ENCODE measurements around the gene ZCCHC3. TPM values are rescaled to one million over a fixed set of nuclear protein-coding genes. Genes with fewer than 3 reads are reported as not detected.

ZCCHC3 gene
- total RNA-seq, 2 experiments from 2014 or later = 30.0 to 30.6 TPM

DNA sequence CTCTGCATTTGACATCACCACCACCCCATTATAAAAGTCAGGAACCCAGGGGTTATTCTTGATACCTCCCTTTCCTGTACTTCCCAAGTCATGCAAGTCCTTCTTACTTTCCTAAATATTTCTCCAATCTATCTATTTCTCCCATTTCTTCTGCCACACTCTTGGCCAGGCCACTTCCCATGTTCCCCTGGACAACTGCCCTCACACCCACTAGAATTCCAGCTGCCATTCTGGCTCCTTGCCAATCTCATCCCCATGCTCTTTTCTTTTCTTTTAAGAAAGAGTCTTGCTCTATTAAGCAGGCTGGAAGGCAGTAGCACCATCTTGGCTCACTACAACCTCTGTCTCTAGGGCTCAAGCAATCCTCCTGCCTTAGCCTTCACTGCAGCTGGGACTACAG lies 24.7 kb upstream of the ZCCHC3 start:
- no peak overlapping the region for H3K27ac Mint-ChIP-seq
- peaks cover under 1% of the 10 kb centered on the region for H3K27me3 Mint-ChIP-seq
- DNase-seq (no peak), ATAC-seq (ENCODE audit: low read depth) (no peak)
- no peaks in the 10 kb centered on the region for H3K9me3 Mint-ChIP-seq
- POLR2A ChIA-PET = no interaction called here
- H3K36me3 Mint-ChIP-seq = peaks cover 6% of the 10 kb centered on the region
- no peak overlapping the region for H3K4me3 Mint-ChIP-seq
- H3K4me1 Mint-ChIP-seq = no peaks in the 10 kb centered on the region

DNA sequence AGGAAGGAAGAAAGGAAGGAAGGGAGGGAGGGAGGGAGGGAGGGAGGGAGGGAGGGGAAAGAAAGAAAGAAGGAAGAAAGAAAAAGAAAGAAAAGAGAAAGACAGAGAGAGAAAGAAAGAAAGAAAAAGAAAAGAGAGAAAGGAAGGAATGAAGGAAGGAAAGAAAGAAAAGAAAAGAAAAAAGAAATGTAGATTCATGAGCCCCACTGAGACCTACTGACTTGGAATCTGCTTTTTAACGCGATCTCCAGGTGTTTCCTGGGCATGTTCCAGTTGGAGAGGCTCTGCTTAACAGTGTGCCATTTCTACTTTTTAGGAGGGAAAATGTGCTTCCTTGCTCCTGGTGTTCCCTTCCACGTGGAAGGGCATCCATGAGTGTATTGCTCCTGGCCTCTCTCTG lies 23.5 kb upstream of the ZCCHC3 start:
- H3K4me1 Mint-ChIP-seq = peaks cover 2% of the 10 kb centered on the region
- no peaks in the 10 kb centered on the region for H3K9me3 Mint-ChIP-seq
- ATAC-seq (ENCODE audit: low read depth) (no peak), DNase-seq (no peak)
- peaks cover 13% of the 10 kb centered on the region for H3K36me3 Mint-ChIP-seq
- H3K4me3 Mint-ChIP-seq = no peak overlapping the region
- POLR2A ChIA-PET = no interaction called here
- H3K27ac Mint-ChIP-seq = no peak overlapping the region
- H3K27me3 Mint-ChIP-seq = no peaks in the 10 kb centered on the region

DNA sequence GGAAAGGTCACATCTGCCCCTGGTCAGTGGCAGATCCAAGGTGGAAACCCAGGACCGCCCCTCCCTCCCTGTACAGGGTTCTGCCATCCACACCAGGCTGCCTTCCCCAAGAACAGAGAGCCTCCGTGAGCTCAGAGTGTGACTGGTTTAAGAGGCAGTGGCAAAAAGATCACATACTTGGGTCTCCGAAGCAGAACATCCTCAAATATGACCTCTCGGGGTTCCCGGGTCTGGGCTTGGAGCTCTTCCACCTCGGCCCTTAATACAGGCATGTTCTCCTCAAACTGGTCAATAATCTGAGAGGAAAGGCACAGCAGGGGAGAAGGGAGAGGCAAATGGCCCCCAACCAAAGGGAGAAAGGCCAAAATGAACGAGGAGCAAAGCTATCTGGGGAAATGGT lies 21.6 kb upstream of the ZCCHC3 start:
- ATAC-seq (ENCODE audit: low read depth) (no peak), DNase-seq (no peak)
- POLR2A ChIA-PET = no interaction called here
- no peaks in the 10 kb centered on the region for H3K27me3 Mint-ChIP-seq
- no peak overlapping the region for H3K27ac Mint-ChIP-seq
- H3K4me3 Mint-ChIP-seq = no peak overlapping the region
- H3K4me1 Mint-ChIP-seq = peaks cover 2% of the 10 kb centered on the region
- peaks cover 13% of the 10 kb centered on the region for H3K36me3 Mint-ChIP-seq
- no peaks in the 10 kb centered on the region for H3K9me3 Mint-ChIP-seq

DNA sequence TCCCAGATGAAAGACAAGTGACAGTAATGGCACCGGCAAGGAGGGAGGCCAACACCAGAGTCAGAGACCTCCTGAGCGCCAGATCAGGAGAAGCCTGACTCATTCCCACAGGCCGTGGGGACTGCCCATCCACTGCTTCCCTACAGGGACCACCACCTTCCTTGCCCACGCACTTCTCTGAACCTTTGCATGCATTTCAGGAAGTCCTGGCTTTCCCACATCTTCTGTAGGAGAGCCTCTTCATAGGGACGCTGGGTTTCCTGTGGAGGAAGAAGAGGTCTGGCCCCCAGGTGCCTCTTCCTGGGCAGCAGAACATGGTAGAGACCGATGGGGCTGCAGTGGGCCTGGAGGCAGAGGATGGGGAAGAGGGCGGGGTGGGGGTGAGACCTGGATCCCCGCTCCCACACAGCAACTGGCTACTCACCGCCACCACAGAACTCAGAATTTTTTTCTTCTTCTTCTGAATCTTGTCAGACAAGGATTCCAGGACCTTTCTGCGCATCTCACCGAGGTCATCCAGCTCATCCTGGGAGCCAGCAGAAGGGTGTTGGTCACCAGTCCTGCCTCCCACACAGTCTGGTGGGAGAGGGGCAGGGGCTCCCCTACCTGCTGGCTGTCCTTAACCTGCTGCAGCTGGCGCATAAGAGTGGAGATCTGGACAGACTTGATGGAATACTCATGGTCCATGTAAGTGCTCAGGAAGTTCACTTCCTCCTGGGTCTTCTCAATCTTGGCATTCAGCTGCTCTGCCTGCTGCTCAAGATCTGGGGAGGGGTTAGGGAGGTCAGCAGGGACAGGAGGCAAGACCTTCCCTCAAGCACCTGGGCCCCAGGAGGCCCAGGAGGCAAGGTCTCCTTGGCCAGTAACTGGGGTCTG lies 20.5 kb upstream of the ZCCHC3 start:
- POLR2A ChIA-PET = no interaction called here

DNA sequence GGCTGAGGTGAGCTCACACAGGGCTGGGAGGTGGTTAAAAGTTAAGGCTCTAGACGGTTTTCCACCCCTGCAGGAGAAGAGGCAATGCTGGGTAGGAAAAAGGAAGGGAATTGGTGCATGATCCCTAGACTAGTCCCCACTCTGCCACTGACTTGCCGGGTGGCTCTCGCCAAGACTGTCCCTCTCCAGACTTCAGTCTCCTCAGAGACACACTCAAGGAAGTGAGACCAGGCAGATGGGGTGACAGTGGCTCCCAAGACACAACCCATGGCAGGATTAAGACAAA lies 19.9 kb upstream of the ZCCHC3 start:
- Mint-ChIP-seq H3K36me3 (peaks cover 13% of the 10 kb centered on the region), H3K27me3 (no peaks in the 10 kb centered on the region), H3K4me3 (no peak overlapping the region), H3K9me3 (no peaks in the 10 kb centered on the region), H3K4me1 (peaks cover 2% of the 10 kb centered on the region), H3K27ac (no peak overlapping the region)
- ATAC-seq (ENCODE audit: low read depth) (no peak), DNase-seq (no peak)
- POLR2A ChIA-PET = no interaction called here

More for the DNA sequence above, 20.5 kb upstream of the ZCCHC3 start:
- Mint-ChIP-seq H3K4me1 (peaks cover 2% of the 10 kb centered on the region), H3K9me3 (no peaks in the 10 kb centered on the region), H3K36me3 (peaks cover 13% of the 10 kb centered on the region), H3K4me3 (no peak overlapping the region), H3K27ac (no peak overlapping the region), H3K27me3 (no peaks in the 10 kb centered on the region)
- ATAC-seq (ENCODE audit: low read depth) = no peak
- no peak for DNase-seq

DNA sequence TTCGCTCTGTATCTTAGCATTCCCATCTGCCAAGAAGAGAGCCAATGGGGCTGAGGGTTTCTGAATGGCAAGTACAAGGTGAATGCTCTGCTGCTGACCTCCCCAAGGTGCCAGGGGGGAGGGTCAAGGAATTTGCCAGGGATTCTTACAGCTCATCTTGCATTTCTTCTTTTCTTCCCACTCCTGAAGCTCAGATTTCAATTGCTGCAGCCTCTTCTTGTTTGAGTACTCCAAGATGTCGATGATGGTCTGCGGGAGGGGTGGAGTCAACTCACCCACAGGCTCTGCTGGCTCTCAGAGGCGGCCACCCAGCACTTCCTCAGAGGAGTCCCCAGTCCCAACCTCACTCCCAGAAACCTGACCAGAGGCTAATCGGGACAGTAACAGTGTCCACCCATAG lies 19.2 kb upstream of the ZCCHC3 start:
- POLR2A ChIA-PET = no interaction called here
- no peak for DNase-seq
- Mint-ChIP-seq H3K27ac (no peak overlapping the region), H3K4me3 (no peak overlapping the region), H3K9me3 (no peaks in the 10 kb centered on the region), H3K27me3 (no peaks in the 10 kb centered on the region), H3K36me3 (peaks cover 13% of the 10 kb centered on the region), H3K4me1 (peaks cover 2% of the 10 kb centered on the region)
- ATAC-seq (ENCODE audit: low read depth) = no peak

DNA sequence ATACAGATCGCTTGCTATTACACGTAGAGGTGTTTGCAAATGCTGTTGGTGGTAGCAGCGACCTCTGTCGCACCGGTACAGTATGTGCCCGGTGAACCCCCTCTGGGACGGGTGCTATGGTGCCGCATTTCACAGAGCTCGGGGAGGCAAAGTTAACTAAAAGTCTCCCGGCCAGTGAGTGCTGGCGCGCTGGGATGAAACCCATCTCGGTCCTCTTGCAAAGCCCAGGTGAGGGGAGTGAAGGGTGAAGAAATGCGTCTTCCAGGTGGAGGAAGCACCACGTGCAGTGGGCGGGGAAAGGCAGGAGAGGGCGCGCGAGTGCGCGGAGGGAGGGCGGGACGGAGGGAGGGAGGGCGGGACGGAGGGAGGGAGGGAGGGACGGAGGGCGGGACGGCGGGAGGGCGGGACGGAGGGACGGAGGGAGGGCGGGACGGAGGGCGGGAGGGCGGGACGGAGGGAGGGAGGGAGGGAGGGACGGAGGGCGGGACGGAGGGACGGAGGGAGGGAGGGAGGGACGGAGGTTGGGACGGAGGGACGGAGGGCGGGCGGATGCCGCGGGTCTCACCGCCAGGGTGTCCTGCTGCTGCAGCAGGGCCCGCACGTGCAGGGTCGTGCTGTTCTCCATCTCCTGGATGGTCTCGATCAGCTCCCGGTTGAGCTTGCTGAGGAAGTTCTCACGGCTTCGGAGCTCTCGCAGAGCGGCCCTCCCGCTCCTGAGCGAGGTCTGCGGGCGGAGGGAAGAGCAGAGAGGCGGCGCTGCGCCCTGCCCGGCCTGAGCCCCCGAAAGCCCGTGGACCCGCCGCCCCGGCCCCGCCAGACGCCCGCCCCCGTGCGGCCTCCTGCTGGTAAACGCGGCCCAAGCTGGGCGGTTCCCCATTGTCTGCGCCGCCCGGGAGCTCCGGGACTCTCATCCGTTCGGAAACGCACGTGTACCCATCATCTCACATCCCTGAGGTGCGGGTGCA lies 18.5 kb upstream of the ZCCHC3 start:
- ATAC-seq (ENCODE audit: low read depth) (no peak), DNase-seq (no peak)
- Mint-ChIP-seq H3K27me3 (no peaks in the 10 kb centered on the region), H3K36me3 (peaks cover 13% of the 10 kb centered on the region), H3K27ac (no peak overlapping the region), H3K9me3 (no peaks in the 10 kb centered on the region), H3K4me3 (no peak overlapping the region), H3K4me1 (peaks cover 2% of the 10 kb centered on the region)
- POLR2A ChIA-PET = no interaction called here

DNA sequence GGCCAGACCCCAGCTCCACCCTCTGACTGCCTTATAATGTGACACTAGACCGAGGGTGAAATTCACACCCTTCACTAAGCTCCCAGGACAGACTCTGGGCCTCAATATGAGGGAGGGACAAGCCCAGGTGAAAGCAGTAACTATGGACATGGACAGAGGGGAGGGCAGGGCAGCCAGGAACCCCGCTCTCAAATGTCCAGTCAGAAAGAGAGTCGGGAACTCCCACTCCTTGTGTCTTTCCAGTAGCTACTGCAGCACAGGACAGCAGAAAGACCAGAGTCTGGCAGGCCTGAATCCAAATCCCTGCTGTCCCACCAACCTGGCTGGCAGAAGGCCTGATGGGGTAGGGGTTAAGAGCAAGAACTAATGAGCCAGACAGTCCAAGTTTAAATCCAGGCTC lies 13.2 kb upstream of the ZCCHC3 start:
- POLR2A ChIA-PET = interaction anchor here (1.5 kb wide), 1 partner anchor 13 kb away, joined by 3 read pairs; the partner anchor contains the start of gene ZCCHC3
- no peak for DNase-seq
- H3K4me3 Mint-ChIP-seq = no peak overlapping the region
- no peaks in the 10 kb centered on the region for H3K27me3 Mint-ChIP-seq
- peaks cover 5% of the 10 kb centered on the region for H3K36me3 Mint-ChIP-seq
- ATAC-seq (ENCODE audit: low read depth) = no peak
- H3K27ac Mint-ChIP-seq = no peak overlapping the region
- H3K4me1 Mint-ChIP-seq = peaks cover 8% of the 10 kb centered on the region
- peaks cover under 1% of the 10 kb centered on the region for H3K9me3 Mint-ChIP-seq

DNA sequence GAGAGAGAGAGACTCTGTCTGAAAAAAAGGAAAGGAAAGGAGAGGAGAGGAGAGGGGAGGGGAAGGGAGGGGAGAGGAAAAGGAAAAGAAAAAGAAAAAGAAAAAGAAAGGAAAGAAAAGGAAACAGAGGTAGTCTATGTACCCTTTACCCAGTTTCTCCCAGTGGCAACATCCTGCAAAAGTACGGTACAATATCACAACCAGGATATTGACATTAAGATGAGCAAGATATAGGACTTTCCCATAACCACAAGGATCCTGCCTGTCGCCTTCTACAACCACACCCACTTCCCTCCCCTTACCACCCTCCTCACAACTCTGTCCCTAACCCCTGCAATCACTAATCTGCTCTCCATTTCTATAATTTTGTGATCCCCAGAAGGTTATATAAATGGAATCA lies 10.9 kb upstream of the ZCCHC3 start:
- peaks cover 1% of the 10 kb centered on the region for H3K9me3 Mint-ChIP-seq
- ATAC-seq (ENCODE audit: low read depth) (no peak), DNase-seq (no peak)
- H3K4me3 Mint-ChIP-seq = no peak overlapping the region
- H3K36me3 Mint-ChIP-seq = peaks cover 7% of the 10 kb centered on the region
- peaks cover 14% of the 10 kb centered on the region for H3K4me1 Mint-ChIP-seq
- POLR2A ChIA-PET = no interaction called here
- no peaks in the 10 kb centered on the region for H3K27me3 Mint-ChIP-seq
- no peak overlapping the region for H3K27ac Mint-ChIP-seq

DNA sequence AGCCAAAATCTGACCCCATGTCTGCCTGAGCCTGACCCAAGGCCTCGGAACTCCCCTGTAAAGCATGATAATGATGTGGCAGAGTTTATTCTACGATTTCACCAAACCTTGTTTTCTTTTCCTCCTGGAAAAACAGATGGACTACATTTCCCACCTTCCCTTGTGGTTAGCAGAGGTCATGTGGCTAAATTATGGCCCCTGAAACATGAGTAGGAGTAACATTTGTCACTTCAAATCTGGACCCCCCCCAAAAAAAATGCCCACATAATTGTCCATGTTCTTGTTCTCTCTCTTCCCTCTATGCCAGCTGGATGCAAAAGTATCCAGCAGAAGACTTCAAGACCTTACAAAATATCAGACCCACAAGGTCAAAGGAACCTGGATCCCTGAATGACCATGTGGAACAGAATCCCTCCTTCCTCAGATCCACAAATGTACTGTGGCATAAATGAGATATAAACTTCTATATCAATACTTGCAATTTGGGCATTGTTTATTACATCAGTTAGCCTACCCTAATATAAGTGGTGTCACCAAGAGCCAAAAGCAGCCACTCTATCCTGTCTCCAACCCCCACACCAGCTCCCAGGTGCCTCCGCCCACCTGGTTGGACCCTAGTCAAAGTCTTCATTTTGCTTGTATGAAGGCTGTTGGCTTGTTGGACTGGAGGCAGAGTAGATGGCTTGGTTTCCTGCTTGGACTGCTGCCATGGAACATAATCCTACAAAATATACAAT lies 8.2 kb upstream of the ZCCHC3 start:
- peaks cover 7% of the 10 kb centered on the region for H3K36me3 Mint-ChIP-seq
- peaks cover 18% of the 10 kb centered on the region for H3K4me1 Mint-ChIP-seq
- DNase-seq = no peak
- H3K27me3 Mint-ChIP-seq = no peaks in the 10 kb centered on the region
- POLR2A ChIA-PET = interaction anchor here (0.6 to 1.1 kb wide), 2 partner anchors 36 to 41 kb away, joined by 3 read pairs; partner anchors contain the start of gene SOX12
- H3K27ac Mint-ChIP-seq = no peak overlapping the region
- peak overlapping the region; percentile 30 for H3K4me3 Mint-ChIP-seq
- ATAC-seq (ENCODE audit: low read depth) = no peak
- peaks cover 1% of the 10 kb centered on the region for H3K9me3 Mint-ChIP-seq

DNA sequence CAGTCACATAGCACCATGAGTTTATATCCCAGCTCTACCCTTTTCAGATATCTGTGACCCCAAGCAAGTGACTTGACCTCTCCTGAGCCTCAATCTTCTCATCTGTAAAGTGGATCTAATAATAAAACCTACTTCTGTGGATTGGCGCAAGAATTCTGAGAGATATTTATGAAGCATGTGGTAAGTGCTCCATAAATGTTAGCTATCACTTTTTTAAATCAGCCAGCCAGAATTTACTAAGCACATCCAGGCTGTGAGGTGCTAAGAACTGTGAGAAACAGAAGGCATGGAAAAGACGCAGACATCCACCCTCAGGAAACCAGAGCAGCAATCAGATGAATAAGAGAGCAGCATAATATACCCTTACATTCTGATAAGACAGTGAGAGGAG lies 7.7 kb upstream of the ZCCHC3 start:
- ATAC-seq (ENCODE audit: low read depth) (no peak), DNase-seq (no peak)

DNA sequence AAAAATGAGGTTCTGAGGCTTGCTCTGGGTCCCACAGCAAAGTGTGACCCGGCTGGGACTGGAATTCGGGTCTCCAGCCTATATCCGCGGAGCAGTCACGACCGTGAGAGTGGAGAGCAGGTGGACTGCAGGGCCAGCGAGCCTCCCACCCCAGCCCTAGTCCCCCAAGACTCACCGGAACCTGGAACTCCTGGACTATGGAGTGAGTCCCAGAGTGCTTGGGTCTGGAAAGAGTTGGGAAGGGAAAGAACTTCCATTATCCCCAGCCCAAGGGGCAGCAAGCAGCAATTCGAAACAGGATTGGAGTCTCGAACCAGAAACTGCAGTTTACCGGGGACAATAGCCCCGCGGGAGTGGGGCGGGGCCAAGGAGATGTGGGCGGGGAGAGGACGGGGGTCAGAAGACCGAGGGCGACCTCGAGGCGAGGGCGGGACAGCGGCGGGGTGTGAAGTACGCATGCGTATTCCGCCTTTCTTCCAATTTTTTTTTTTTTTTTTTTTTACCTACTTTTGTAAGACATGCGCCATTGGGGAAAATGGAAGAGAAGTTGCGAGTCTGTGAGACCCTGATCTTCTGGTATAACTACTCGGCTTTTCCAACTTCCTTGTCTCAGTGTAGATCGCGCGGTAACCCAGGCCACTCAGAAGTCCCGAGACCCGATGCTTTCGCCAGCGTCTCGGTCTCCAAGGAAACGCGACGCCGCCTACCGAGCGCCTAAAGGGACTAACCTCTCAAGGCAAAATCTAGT lies 7.1 kb upstream of the ZCCHC3 start, which contains the start of gene C20orf96:
TSS of gene C20orf96 (minus strand) at position 667 of the 748 bp plus-strand sequence. CDS start at position 527, 140 bp downstream.
- ATAC-seq (ENCODE audit: low read depth) = peak; percentile 98
- H3K27ac Mint-ChIP-seq = no peak within 1 kb of the TSS

More for the DNA sequence above, 7.7 kb upstream of the ZCCHC3 start:
- H3K9me3 Mint-ChIP-seq = peaks cover 1% of the 10 kb centered on the region
- no peak overlapping the region for H3K27ac Mint-ChIP-seq
- H3K27me3 Mint-ChIP-seq = no peaks in the 10 kb centered on the region
- no peak overlapping the region for H3K4me3 Mint-ChIP-seq
- H3K36me3 Mint-ChIP-seq = peaks cover 7% of the 10 kb centered on the region
- POLR2A ChIA-PET = interaction anchor here (0.6 to 1.1 kb wide), 2 partner anchors 36 to 41 kb away, joined by 3 read pairs; partner anchors contain the start of gene SOX12
- H3K4me1 Mint-ChIP-seq = peaks cover 19% of the 10 kb centered on the region

More for the DNA sequence above, 7.1 kb upstream of the ZCCHC3 start, which contains the start of gene C20orf96:
- H3K4me3 Mint-ChIP-seq = no peak within 1 kb of the TSS
- peaks cover 1% of the 10 kb centered on the region for H3K9me3 Mint-ChIP-seq
- H3K4me1 Mint-ChIP-seq = peaks cover 21% of the 10 kb centered on the region
- POLR2A ChIA-PET = interaction anchor here (0.6 to 1.1 kb wide), 2 partner anchors 35 to 40 kb away, joined by 3 read pairs; partner anchors contain the start of gene SOX12
- peak; percentile 93 for DNase-seq
- H3K36me3 Mint-ChIP-seq = peaks cover 7% of the 10 kb centered on the region
- H3K27me3 Mint-ChIP-seq = no peaks in the 10 kb centered on the region

Measured in activated naive CD8-positive, alpha-beta T cell treated with anti-CD3 and anti-CD28 coated beads, Interleukin-2, amount 10 ng/mL, durations not matched to agents 7 days and 5 days (primary cell).